GM21619 (cell line): ENCODE results near the gene HIC1.

Experiments used
- ATAC-seq: cut with Tn5 transposase; IDR thresholded peaks from one replicate; pipeline ENCODE4 v1.9.1; 2021; ENCODE audit not compliant: unreplicated experiment

The HIC1 gene

DNA sequence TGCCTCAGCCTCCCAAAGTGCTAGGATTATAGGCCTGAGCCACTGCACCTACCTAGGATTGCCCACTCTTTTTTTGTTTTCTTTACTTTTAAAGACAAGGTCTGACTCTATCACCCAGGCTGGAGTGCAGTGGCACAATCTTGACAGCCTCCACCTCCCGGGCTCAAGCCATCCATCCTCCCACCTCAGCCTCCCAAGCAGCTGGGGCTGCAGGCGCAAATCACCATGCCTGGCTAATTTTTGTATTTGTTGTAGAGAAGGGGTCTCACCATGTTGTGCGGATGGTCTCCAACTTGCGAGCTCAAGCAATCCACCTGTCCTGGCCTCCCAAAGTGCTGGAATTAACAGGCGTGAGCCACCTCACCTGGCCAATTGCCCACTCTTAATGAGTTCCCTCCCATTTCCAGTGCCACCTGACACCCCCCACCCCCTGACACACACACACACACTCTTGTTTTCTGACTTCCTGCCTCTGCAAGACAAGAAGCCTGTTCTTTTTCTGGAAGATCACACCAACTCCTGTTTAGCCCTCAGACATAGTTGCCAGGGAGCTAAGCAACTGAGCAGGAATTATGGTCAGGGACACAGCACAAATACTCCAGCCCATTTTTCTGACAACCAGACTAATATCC is 10.5 kb upstream of the HIC1 start:
- no peak for ATAC-seq

DNA sequence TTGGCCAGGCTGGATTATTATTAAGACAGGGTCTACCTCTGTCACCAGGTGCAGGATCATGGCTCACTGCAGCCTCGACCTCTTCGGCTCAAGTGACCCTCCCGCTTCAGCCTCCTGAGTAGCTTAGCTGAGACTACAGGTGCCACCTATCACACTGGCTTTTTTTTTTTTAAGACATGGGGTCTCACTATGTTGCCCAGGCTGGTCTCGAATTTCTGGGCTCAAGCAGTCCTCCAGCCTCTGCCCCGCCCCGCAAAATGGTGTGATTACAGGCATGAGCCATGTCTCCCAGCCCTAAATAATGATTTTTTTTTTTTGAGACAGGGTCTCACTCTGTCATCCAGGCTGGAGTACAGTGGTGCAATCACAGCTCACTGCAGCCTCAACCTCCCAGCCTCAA is 7.3 kb upstream of the HIC1 start:
- ATAC-seq = no peak

DNA sequence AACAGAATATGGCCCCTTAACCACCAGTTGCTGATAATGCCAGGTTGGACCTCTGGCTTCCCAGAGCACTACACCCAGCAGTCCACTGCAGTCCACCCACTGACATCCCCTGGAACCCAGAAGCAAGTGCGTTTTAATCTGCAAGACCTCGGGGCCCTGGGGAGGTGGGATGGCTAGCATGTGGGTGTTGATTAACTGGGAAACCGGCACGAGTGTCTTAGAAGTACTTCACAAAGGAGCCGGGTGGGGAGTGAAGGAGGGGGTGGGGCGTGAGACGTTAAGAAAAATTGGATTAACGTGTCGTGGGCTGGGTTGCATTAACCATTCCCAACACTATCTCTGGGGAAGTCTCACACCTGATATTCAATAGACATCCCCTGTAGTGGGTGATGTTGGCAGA is 6.1 kb upstream of the HIC1 start:
- ATAC-seq = no peak

DNA sequence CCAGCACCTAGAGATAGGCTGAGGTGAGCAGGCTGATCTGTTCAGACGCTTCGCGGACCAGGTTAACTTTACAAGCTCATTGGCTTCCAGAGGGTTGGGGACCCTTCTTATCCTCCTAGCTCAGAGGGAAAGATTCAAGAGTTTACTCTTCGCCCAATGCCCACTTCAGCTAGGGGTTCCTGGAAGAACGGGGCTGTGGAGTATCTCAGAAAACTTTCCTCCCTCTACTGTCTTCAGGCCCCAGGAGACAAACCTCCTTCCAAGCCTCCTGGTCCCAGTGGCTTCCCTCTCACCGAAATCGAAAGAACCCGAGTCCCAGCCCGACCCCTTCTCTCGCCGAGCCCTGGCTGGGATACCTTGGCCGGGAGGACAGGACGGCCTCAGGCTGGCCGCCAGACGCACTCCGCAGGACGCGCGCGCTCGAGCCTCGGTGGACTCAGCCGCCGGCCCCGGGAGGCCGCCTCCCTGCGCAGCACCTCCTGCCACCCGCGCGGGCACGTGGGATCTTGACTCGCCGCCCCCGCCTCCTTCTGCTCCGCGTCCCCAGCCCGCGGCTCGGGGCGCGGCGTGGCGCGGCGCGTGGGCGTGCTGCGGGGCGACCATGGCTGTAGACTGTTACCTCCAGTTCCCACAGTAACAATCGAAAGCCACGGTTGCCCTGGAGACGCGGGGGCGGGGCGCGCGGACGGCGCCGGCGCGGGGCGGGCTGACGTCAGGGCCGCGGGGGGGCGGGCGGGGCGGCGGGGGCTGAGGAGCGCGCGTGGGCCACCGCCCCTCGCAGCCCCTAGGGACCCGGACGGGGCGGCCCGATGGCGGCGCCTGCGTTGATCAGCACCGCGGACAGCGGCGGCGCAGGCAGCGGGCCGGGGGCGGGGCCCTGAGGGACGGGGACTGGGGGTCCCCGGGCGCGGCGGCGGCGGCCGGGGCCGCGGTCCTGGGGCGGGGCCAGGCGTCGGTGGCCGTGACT is 5.3 kb upstream of the HIC1 start:
- ATAC-seq = peak; percentile 39

DNA sequence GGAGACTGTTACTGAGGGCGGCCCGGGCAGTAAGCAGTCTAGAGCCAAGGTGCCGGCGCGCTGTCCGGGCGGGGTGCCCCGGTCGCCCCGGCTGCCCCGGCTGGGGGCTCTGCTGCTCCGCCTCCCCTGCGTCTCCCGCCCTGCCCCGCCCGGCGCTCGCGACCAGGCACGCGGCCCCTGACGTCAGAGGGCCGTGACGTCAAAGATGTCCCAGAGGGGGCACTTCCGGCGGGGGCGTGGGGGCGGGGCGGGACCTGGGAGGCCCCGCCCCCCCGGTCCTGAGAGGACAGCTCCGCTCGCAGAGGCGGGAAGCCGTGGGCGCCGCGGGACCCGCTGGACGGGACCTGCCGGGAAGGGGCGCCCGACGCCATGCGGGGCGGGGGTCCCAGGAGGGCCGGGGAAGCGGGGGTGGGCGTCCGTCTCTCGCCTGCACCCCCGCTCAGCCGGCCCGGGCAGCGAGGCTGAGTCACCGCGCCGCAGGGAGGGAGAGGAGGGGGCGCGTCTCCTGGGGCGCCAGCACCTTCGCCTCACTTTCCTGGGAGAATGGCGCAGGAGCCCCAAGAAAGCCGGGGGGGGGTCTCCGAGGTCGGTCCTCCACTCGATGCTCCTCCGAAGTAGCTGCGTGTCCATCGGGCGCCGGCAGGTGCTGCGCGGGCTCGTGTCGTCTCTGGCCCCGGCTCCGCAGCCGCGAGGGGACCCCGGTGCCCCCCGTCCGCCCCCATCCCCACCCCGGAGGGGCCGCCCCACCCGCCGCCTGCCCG is 4.4 kb upstream of the HIC1 start:
- ATAC-seq = peak; percentile 17

DNA sequence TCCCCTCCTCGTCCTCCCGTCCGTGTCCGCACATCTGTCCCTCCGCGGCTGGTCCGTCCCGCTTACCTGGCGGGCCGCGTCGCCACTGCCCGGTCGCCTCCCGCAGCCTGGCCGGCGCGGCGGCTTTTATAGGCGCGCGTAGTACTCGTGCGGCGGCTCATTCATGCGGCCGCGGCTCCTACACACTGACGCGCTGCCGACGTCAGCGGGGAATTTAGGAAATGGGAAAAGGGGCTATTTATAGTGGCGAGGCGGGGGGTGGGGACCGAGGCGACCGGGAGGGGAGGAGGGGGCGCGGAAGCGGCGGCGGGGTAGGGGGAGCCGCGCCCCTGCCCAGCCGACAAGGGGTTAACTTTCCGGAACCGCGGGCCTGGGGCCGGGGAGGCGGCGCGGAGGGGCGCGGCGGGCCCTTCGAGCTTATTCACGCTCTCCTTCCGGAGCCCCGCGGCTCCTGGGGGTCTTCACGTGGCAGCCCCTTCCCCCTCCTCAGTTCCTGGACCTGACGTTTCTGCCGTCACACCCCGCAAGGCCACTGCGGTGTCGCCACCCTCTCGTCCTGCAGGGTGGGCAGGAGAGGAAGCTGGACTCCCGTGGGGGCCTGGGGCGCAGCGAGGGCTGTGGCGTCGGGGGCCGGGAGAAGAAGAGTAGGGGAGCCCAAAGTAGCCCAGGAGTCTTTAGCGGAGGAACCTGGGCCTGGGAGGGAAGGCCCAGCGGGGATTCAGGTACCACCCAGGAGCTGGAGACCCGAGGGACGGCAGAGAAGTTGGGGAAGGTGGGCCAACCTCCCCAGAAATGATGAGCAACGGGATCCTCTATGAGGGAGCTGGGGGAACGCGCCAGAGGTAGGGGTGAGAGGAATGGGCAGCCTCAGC is 3.6 kb upstream of the HIC1 start:
- ATAC-seq = no peak

DNA sequence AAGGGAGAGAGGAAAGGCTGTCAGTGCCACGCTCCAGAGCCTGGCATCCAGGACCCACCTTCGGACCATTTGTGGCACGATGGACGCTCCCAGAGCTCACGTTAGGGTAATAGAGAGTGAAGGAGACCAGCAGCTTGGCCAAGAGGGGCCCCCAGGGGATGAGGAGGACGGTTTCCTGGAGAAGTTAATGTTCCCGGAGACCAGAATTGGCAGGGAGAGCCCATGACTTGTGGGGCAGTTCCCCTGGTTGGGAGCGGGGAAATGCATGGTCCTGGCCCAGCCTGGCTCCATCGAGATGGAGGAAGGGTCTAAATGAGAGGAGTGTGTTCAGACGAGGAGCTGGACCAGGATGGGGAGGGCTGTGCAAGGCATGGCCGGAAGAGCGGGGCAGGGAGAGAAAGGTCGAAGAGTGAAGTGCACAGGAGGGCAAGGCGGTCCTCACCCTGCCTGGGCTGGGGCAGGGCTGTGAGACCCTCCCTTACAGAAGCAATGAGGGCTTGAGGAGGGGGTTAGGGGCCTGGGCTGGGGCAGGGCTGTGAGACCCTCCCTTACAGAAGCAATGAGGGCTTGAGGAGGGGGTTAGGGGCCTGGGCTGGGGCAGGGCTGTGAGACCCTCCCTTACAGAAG is 2.9 kb upstream of the HIC1 start:
- no peak for ATAC-seq

DNA sequence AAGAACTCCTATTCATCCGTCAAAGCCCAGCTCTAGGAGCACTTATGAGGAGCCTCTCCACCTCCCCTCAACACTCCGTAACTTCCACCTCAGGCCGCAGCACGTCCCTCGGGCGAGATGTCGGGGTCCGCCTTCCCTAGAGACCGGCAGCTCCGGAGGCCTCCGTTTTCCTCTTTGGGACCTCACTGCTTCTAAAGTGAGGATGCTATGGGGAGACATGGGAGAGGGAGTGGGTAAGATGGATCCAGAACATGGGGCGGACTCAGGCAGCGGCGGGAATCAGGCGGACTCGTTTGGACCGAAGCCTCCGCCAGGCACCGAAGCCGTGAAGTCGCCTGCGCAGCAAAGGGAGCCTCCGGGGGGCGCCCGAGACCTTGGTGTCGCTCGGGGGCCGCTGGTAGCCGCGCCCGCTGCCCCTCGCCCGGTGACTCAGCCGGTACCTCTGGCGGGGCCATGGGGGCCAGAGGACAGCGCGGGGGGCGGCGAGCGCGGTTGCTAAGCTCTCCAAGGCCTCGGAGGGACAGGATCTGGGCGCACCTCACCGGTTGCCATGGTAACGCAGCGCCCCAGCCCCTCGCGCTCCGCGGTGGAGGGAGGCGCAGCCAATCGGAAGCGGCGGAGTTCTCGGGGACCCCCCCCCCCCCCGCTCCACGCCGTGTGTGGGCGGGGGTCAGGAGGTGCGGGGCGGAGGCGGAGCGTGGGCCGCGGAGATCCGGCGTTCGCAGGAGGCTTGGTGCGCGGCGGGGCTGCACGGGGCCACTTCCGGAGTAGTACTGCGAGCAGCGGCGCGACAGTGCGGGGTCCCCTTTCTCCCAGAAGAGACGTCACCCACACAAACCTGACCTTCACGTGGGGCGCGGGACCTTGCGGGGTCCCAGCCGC is 1.3 kb upstream of the HIC1 start:
- no peak for ATAC-seq

DNA sequence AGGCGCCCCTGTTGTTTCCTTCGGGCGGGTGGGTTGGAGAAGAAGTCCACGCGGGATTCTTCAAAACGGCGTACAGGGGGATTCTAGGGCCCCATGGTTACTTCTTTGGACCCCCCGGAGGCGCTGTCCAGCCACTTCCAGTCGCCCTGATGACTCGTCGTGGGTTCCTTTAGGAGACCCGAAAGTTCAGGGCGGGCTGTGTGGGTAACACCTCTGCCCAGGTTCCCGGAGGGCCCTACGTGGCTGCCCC is 716 bp upstream of the HIC1 start:
- ATAC-seq = no peak

DNA sequence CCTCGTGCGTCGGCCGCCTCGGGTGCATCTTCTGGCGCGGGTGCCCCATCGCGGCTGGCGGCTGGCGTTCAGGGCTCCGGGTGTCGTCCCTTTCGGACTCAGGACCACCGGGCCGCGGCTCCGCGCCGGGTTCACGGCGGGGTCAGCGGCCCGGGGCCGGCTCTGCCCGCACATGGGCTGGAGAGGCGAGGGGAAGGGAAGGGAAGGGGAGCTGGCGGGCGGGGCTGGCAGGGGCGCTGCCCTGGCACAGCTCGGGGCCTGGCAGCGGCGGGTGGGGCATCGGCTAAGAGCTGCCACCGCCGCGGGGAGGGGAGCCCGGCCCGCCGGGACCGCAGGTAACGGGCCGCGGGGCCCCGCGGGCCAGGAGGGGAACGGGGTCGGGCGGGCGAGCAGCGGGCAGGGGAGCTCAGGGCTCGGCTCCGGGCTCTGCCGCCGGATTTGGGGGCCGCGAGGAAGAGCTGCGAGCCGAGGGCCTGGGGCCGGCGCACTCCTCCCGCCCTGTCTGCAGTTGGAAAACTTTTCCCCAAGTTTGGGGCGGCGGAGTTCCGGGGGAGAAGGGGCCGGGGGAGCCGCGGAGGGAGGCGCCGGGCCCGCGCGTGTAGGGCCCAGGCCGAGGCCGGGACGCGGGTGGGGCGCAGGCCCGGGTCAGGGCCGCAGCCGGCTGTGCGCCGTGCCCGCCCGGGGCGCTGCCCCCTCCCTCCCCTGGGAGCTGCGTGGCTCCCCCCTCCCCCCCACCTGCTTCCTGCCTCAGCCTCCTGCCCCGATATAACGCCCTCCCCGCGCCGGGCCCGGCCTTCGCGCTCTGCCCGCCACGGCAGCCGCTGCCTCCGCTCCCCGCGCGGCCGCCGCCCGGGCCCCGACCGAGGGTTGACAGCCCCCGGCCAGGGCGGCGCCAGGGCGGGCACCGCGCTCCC is 646 bp downstream of the HIC1 start:
- ATAC-seq = no peak

DNA sequence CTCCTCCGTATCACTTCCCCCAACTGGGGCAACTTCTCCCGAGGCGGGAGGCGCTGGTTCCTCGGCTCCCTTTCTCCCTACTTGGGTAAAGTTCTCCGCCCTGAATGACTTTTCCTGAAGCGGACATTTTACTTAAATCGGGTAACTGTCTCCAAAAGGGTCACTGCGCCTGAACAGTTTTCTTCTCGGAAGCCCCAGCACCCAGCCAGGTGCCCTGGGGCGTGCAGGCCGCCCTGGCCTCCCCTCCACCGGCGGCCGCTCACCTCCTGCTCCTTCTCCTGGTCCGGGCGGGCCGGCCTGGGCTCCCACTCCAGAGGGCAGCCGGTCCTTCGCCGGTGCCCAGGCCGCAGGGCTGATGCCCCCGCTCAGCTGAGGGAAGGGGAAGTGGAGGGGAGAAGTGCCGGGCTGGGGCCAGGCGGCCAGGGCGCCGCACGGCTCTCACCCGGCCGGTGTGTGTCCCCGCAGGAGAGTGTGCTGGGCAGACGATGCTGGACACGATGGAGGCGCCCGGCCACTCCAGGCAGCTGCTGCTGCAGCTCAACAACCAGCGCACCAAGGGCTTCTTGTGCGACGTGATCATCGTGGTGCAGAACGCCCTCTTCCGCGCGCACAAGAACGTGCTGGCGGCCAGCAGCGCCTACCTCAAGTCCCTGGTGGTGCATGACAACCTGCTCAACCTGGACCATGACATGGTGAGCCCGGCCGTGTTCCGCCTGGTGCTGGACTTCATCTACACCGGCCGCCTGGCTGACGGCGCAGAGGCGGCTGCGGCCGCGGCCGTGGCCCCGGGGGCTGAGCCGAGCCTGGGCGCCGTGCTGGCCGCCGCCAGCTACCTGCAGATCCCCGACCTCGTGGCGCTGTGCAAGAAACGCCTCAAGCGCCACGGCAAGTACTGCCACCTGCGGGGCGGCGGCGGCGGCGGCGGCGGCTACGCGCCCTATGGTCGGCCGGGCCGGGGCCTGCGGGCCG is 1.6 kb downstream of the HIC1 start:
- ATAC-seq = no peak

DNA sequence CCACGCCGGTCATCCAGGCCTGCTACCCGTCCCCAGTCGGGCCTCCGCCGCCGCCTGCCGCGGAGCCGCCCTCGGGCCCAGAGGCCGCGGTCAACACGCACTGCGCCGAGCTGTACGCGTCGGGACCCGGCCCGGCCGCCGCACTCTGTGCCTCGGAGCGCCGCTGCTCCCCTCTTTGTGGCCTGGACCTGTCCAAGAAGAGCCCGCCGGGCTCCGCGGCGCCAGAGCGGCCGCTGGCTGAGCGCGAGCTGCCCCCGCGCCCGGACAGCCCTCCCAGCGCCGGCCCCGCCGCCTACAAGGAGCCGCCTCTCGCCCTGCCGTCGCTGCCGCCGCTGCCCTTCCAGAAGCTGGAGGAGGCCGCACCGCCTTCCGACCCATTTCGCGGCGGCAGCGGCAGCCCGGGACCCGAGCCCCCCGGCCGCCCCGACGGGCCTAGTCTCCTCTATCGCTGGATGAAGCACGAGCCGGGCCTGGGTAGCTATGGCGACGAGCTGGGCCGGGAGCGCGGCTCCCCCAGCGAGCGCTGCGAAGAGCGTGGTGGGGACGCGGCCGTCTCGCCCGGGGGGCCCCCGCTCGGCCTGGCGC is 2.4 kb downstream of the HIC1 start:
- ATAC-seq = no peak

DNA sequence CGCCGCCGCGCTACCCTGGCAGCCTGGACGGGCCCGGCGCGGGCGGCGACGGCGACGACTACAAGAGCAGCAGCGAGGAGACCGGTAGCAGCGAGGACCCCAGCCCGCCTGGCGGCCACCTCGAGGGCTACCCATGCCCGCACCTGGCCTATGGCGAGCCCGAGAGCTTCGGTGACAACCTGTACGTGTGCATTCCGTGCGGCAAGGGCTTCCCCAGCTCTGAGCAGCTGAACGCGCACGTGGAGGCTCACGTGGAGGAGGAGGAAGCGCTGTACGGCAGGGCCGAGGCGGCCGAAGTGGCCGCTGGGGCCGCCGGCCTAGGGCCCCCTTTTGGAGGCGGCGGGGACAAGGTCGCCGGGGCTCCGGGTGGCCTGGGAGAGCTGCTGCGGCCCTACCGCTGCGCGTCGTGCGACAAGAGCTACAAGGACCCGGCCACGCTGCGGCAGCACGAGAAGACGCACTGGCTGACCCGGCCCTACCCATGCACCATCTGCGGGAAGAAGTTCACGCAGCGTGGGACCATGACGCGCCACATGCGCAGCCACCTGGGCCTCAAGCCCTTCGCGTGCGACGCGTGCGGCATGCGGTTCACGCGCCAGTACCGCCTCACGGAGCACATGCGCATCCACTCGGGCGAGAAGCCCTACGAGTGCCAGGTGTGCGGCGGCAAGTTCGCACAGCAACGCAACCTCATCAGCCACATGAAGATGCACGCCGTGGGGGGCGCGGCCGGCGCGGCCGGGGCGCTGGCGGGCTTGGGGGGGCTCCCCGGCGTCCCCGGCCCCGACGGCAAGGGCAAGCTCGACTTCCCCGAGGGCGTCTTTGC is 3.1 kb downstream of the HIC1 start:
- ATAC-seq = no peak

DNA sequence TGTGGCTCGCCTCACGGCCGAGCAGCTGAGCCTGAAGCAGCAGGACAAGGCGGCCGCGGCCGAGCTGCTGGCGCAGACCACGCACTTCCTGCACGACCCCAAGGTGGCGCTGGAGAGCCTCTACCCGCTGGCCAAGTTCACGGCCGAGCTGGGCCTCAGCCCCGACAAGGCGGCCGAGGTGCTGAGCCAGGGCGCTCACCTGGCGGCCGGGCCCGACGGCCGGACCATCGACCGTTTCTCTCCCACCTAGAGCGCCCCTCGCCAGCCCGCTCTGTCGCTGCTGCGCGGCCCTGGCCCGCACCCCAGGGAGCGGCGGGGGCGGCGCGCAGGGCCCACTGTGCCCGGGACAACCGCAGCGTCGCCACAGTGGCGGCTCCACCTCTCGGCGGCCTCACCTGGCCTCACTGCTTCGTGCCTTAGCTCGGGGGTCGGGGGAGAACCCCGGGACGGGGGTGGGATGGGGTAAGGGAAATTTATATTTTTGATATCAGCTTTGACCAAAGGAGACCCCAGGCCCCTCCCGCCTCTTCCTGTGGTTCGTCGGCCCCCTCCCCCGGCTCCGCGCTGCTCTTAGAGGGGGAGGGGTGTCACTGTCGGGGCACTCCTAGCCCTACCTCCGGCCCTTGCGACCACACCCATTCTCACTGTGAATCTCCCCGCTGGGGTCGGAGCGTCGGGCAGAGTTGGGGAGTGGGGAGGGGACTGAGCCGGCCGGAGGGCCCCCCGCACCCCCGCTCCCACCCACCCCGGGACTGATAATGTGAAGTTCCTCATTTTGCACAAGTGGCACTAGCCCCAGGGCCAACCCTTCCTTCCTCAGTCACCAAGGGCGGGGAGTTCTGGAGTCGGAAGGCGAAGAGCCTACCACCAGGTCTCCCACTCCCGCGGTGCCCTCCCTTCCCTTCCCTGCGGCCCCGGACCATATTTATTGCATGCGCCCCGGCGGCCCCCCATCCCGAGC is 4.0 kb downstream of the HIC1 start:
- no peak for ATAC-seq
